GM19397 (cell line): ENCODE data around the gene SND1.
"Not testable (repeated sequence)": the region's sequence is repeated elsewhere in the genome, so short reads cannot be mapped to it uniquely, and the experiment has no call there.

Experiments used
- ATAC-seq: cut with Tn5 transposase; IDR thresholded peaks from one replicate; pipeline ENCODE4 v1.9.1; 2021; ENCODE audit warnings: mild to moderate bottlenecking, moderate library complexity; ENCODE audit not compliant: unreplicated experiment

The SND1 gene

GRCh38 chr7:127901895-127902703 lies 250.1 kb downstream of the SND1 start:
- ATAC-seq, result no peak

GRCh38 chr7:127902753-127903152 lies 250.8 kb downstream of the SND1 start:
- not testable (repeated sequence) for ATAC-seq

GRCh38 chr7:127903892-127904669 lies 252.1 kb downstream of the SND1 start:
- no peak for ATAC-seq

- ATAC-seq, result no peak
Measured at GRCh38 chr7:127904670-127904985, 252.6 kb downstream of the SND1 start.

GRCh38 chr7:127905021-127905420 lies 253.0 kb downstream of the SND1 start:
- ATAC-seq, result no peak

GRCh38 chr7:127905491-127906330 lies 253.7 kb downstream of the SND1 start:
- ATAC-seq, result no peak

GRCh38 chr7:127907110-127908040 lies 255.4 kb downstream of the SND1 start:
- no peak for ATAC-seq

- no peak for ATAC-seq
Measured at GRCh38 chr7:127908430-127909258, 256.6 kb downstream of the SND1 start.

- no peak for ATAC-seq
Measured at GRCh38 chr7:127909424-127910152, 257.6 kb downstream of the SND1 start.

GRCh38 chr7:127910670-127911069 lies 258.7 kb downstream of the SND1 start:
- no peak for ATAC-seq

GRCh38 chr7:127911968-127912511 lies 260.0 kb downstream of the SND1 start:
- ATAC-seq, result peak; percentile 89

- ATAC-seq, result no peak
Measured at GRCh38 chr7:127912901-127913300, 260.9 kb downstream of the SND1 start.

GRCh38 chr7:127913686-127914085 lies 261.7 kb downstream of the SND1 start:
- ATAC-seq, result no peak

GRCh38 chr7:127914693-127915092 lies 262.7 kb downstream of the SND1 start:
- ATAC-seq, result no peak

- no peak for ATAC-seq
Measured at GRCh38 chr7:127916735-127917134, 264.7 kb downstream of the SND1 start.

GRCh38 chr7:127918130-127918529 lies 266.1 kb downstream of the SND1 start:
- no peak for ATAC-seq

- no peak for ATAC-seq
Measured at GRCh38 chr7:127920787-127921438, 268.9 kb downstream of the SND1 start.

GRCh38 chr7:127922656-127923055 lies 270.7 kb downstream of the SND1 start:
- no peak for ATAC-seq
